T-helper 2 cell treated with Interferon-gamma antibody and Interleukin-4, amounts not matched to agents 5 μg/mL and 100 μg/mL, for 36 hours (primary cell): ENCODE measurements around the gene DAO.

Source experiments
- DNase-seq: peaks from one replicate; pipeline ENCODE4 v3.0.0; 2021; ENCODE audit warnings: low spot score
- H3K27ac Mint-ChIP-seq: one replicate; pipeline ENCODE4 v1.8.0; 2021; ENCODE audit warnings: mild to moderate bottlenecking, mixed read lengths
- H3K27me3 Mint-ChIP-seq: one replicate; pipeline ENCODE4 v1.8.0; 2021; ENCODE audit warnings: low read depth, mixed read lengths
- H3K36me3 Mint-ChIP-seq: one replicate; pipeline ENCODE4 v1.8.0; 2021; ENCODE audit warnings: low read depth, mixed read lengths
- H3K4me1 Mint-ChIP-seq: one replicate; pipeline ENCODE4 v1.8.0; 2021; ENCODE audit warnings: low read depth, mixed read lengths
- H3K4me3 Mint-ChIP-seq: one replicate; pipeline ENCODE4 v1.8.0; 2022; ENCODE audit warnings: mild to moderate bottlenecking, moderate library complexity, mixed read lengths
- H3K9me3 Mint-ChIP-seq: one replicate; pipeline ENCODE4 v1.8.0; 2021; ENCODE audit warnings: mixed read lengths

Gene DAO

DNA sequence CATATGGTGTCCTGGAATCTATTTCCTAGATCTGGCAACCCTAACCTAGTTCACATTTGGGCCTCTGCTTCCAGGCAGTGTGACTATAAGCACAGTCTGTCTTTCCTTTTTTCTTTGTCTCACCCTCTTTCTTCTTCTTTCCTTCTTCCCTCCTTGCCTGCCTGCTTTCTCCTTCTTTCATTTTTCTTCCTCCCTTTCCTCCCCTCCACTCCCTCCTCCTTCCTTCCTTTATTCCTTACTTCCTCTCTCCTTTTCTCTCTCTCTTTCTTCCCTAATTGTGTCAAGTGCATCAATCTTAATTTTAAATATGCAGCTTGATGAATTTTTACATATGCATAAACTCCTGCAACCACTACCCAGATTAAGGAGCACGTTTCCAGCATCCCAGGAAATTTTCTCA lies 4.6 kb upstream of the DAO start:
- Mint-ChIP-seq H3K27me3 (no peaks in the 10 kb centered on the region), H3K9me3 (peaks cover 4% of the 10 kb centered on the region), H3K4me1 (peaks cover 10% of the 10 kb centered on the region), H3K4me3 (no peak overlapping the region), H3K36me3 (no peaks in the 10 kb centered on the region), H3K27ac (no peak overlapping the region)
- no peak for DNase-seq

- peaks cover 10% of the 10 kb centered on the region for H3K4me1 Mint-ChIP-seq
Observed at GRCh38 chr12:108875682-108876361, 4.1 kb upstream of the DAO start.

GRCh38 chr12:108876550-108876949 lies 3.3 kb upstream of the DAO start:
- Mint-ChIP-seq H3K27me3 (no peaks in the 10 kb centered on the region), H3K4me3 (no peak overlapping the region), H3K27ac (no peak overlapping the region), H3K36me3 (no peaks in the 10 kb centered on the region), H3K4me1 (peaks cover 10% of the 10 kb centered on the region), H3K9me3 (peaks cover 4% of the 10 kb centered on the region)
- no peak for DNase-seq

More at GRCh38 chr12:108875682-108876361, 4.1 kb upstream of the DAO start:
- H3K27me3 Mint-ChIP-seq = no peaks in the 10 kb centered on the region
- no peaks in the 10 kb centered on the region for H3K36me3 Mint-ChIP-seq
- H3K9me3 Mint-ChIP-seq = peaks cover 4% of the 10 kb centered on the region
- no peak for DNase-seq
- H3K27ac Mint-ChIP-seq = no peak overlapping the region
- no peak overlapping the region for H3K4me3 Mint-ChIP-seq

- H3K36me3 Mint-ChIP-seq = no peaks in the 10 kb centered on the region
- no peak for DNase-seq
- H3K27me3 Mint-ChIP-seq = no peaks in the 10 kb centered on the region
- no peak overlapping the region for H3K27ac Mint-ChIP-seq
- no peaks in the 10 kb centered on the region for H3K4me1 Mint-ChIP-seq
- no peak overlapping the region for H3K4me3 Mint-ChIP-seq
- H3K9me3 Mint-ChIP-seq = no peaks in the 10 kb centered on the region
Observed at GRCh38 chr12:108881953-108882352, 2.1 kb downstream of the DAO start.

- Mint-ChIP-seq H3K36me3 (no peaks in the 10 kb centered on the region), H3K4me3 (no peak overlapping the region), H3K4me1 (no peaks in the 10 kb centered on the region), H3K27me3 (no peaks in the 10 kb centered on the region), H3K9me3 (no peaks in the 10 kb centered on the region), H3K27ac (no peak overlapping the region)
- peak; percentile 43 for DNase-seq
Observed at GRCh38 chr12:108884116-108885012, 4.5 kb downstream of the DAO start.

DNA sequence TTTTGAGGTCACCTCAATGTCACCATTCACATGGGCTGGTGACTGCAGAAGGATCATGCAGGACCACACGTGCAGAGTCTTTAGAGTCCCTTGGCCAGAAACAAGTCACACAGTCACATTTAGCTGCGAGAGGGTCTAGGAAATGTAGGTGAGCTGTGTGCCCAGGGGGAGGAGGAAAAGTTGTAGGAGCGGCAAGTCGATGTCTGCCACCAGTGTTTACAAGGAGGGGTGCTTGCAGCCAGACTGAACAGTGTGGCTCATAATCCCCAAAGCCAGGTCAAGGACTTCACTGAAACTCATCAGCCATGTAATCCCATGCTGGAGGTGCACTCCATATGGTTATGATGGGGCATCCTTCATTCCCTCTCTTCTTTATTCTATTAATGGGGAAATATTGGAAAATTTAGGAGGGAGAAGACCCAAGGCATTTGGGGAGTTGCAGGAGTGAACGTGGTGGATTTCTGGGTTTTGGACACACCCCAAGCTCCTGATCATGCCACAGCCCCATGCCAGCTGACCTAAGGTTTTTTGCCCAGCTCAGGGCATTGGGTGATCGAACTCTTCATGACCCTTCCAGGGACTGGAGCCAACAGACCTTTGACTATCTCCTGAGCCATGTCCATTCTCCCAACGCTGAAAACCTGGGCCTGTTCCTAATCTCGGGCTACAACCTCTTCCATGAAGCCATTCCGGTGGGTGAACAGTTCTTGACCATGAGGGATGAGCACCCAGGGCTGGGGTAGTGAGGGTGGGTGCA lies 7.2 kb downstream of the DAO start:
- H3K9me3 Mint-ChIP-seq = peaks cover 3% of the 10 kb centered on the region
- no peaks in the 10 kb centered on the region for H3K36me3 Mint-ChIP-seq
- H3K4me1 Mint-ChIP-seq = no peaks in the 10 kb centered on the region
- DNase-seq = no peak
- no peak overlapping the region for H3K4me3 Mint-ChIP-seq
- H3K27ac Mint-ChIP-seq = no peak overlapping the region
- H3K27me3 Mint-ChIP-seq = no peaks in the 10 kb centered on the region

- Mint-ChIP-seq H3K4me1 (no peaks in the 10 kb centered on the region), H3K4me3 (no peak overlapping the region), H3K9me3 (peaks cover 3% of the 10 kb centered on the region), H3K27me3 (no peaks in the 10 kb centered on the region), H3K36me3 (no peaks in the 10 kb centered on the region), H3K27ac (no peak overlapping the region)
- no peak for DNase-seq
Observed at GRCh38 chr12:108888031-108888430, 8.1 kb downstream of the DAO start.

DNA sequence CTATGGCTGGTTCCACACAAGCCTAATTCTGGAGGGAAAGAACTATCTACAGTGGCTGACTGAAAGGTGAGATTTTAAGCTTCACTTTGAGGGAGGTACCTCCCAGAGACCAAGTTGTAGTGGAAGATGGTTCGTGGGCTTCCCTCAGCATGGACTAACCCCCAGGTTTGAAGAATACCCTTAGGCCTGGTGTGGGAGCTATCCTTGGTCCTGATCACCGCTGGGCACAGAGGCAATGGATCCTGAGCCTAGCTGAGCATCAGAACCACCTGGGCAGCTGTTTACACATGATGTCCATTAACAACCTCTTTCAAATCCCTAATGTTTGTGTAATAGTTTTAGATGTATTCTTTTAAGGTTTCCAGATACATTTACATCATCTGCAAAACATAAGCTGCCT lies 10.3 kb downstream of the DAO start:
- Mint-ChIP-seq H3K27ac (no peak overlapping the region), H3K36me3 (no peaks in the 10 kb centered on the region), H3K27me3 (no peaks in the 10 kb centered on the region), H3K4me1 (no peaks in the 10 kb centered on the region), H3K4me3 (no peak overlapping the region), H3K9me3 (peaks cover 3% of the 10 kb centered on the region)
- DNase-seq = no peak

DNA sequence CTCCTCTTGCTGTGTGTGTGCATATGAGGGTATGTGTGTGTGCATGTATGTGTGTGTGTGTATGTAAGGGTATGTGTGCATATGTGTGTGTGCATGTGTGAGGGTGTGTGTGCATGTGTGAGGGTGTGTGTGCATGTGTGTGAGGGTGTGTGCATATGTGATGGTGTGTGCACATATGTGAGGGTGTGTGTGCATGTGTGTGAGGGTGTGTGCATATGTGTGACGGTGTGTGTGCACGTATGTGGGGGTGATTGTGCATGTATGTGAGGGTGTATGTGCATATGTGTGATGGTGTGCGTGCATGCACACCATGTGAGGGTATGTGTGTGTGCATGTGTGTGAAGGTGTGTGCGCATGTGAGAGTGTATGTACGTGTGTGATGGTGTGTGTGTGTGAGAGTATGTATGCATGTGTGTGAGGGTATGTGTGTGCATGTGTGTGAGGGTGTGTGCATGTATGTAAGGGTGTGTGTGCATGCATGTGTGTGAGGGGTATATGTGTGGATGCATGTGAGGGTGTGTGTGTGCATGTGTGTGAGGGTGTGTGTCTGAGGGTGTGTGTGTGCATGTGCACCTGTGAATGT lies 15.4 kb downstream of the DAO start:
- no peak for DNase-seq
- peaks cover 3% of the 10 kb centered on the region for H3K27me3 Mint-ChIP-seq
- no peaks in the 10 kb centered on the region for H3K4me1 Mint-ChIP-seq
- no peak overlapping the region for H3K27ac Mint-ChIP-seq
- H3K4me3 Mint-ChIP-seq = no peak overlapping the region
- peaks cover 3% of the 10 kb centered on the region for H3K9me3 Mint-ChIP-seq
- H3K36me3 Mint-ChIP-seq = no peaks in the 10 kb centered on the region

- no peak overlapping the region for H3K4me3 Mint-ChIP-seq
- peaks cover 3% of the 10 kb centered on the region for H3K27me3 Mint-ChIP-seq
- no peaks in the 10 kb centered on the region for H3K36me3 Mint-ChIP-seq
- no peaks in the 10 kb centered on the region for H3K9me3 Mint-ChIP-seq
- no peak overlapping the region for H3K27ac Mint-ChIP-seq
- DNase-seq = no peak
- no peaks in the 10 kb centered on the region for H3K4me1 Mint-ChIP-seq
Observed at GRCh38 chr12:108896336-108896735, 16.4 kb downstream of the DAO start.

- no peak for DNase-seq
- no peaks in the 10 kb centered on the region for H3K9me3 Mint-ChIP-seq
- H3K36me3 Mint-ChIP-seq = no peaks in the 10 kb centered on the region
- H3K4me1 Mint-ChIP-seq = no peaks in the 10 kb centered on the region
- H3K27me3 Mint-ChIP-seq = peaks cover 3% of the 10 kb centered on the region
- H3K4me3 Mint-ChIP-seq = no peak overlapping the region
- no peak overlapping the region for H3K27ac Mint-ChIP-seq
Observed at GRCh38 chr12:108896817-108897216, 16.9 kb downstream of the DAO start.

GRCh38 chr12:108899145-108899544 lies 19.3 kb downstream of the DAO start:
- no peak for DNase-seq
- Mint-ChIP-seq H3K4me1 (no peaks in the 10 kb centered on the region), H3K27ac (no peak overlapping the region), H3K4me3 (no peak overlapping the region), H3K36me3 (no peaks in the 10 kb centered on the region), H3K9me3 (no peaks in the 10 kb centered on the region), H3K27me3 (peaks cover 3% of the 10 kb centered on the region)

DNA sequence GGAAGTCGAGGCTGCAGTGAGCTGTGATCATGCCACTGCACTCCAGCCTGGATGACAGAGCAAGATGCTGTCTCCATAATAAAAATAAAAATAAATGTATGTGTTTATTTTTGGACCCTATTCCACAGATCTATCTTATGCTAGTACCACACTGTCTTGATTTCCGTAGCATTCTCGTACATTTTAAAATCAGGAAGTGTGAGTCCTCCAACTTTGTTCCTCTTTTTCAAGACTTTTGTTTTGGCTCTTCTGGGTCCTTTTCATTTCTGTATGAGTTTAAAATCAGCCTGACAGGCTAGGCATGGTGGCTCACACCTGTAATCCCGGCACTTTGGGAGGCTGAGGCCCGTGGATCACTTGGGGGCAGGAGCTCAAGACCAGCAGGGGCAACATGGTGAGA lies 25.8 kb downstream of the DAO start:
- no peak overlapping the region for H3K27ac Mint-ChIP-seq

DNA sequence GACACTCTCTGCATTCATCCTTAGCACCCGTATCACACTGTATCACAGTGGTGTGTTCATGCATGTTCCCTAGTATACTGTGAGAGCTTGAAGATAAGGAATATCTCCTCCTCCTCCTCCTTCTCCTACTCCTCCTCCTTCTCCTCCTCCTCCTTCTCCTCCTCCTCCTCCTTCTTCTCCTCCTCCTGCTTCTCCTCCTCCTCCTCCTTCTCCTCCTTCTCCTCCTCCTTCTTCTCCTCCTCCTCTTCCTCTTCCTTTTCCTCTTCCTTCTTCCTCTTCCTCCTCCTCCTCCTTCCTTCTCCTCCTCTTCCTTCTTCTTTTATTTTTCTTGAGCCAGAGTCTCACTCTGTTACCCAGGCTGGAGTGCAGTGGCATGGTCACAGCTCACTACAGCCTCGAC lies 27.1 kb downstream of the DAO start:
- H3K4me1 Mint-ChIP-seq = no peaks in the 10 kb centered on the region
- no peak overlapping the region for H3K27ac Mint-ChIP-seq
- no peak for DNase-seq
- no peaks in the 10 kb centered on the region for H3K36me3 Mint-ChIP-seq
- H3K27me3 Mint-ChIP-seq = peaks cover 22% of the 10 kb centered on the region
- no peaks in the 10 kb centered on the region for H3K9me3 Mint-ChIP-seq
- H3K4me3 Mint-ChIP-seq = no peak overlapping the region

More for the DNA sequence above, 25.8 kb downstream of the DAO start:
- Mint-ChIP-seq H3K27me3 (peaks cover 22% of the 10 kb centered on the region), H3K4me3 (no peak overlapping the region), H3K36me3 (no peaks in the 10 kb centered on the region), H3K4me1 (no peaks in the 10 kb centered on the region), H3K9me3 (no peaks in the 10 kb centered on the region)
- DNase-seq = no peak
